NB4 (cell line): ENCODE measurements around the gene ZNF662.

Experiments
- CTCF ChIP-seq: IDR thresholded peaks from one replicate; pipeline ENCODE4 v1.5.1; 2012; ENCODE audit warnings: low read depth, low read length
- MAX ChIP-seq: IDR thresholded peaks from 2 replicates; pipeline ENCODE4 v1.6.1; 2011; ENCODE audit warnings: low read depth, low read length
- MYC ChIP-seq: IDR thresholded peaks from 2 replicates; pipeline ENCODE4 v1.6.1; 2011; ENCODE audit warnings: low read depth, low read length
- POLR2A ChIP-seq: IDR thresholded peaks from 2 replicates; pipeline ENCODE4 v1.6.1; 2011; ENCODE audit warnings: mild to moderate bottlenecking; ENCODE audit not compliant: insufficient read length; ENCODE audit errors: extremely low read depth

GRCh38 chr3:42961633-42962032 lies 55.7 kb downstream of the ZNF662 start:
- no peak for TF ChIP-seq POLR2A
- TF ChIP-seq MYC, result no peak
- TF ChIP-seq CTCF, result no peak
- TF ChIP-seq MAX, result no peak
